Ishikawa (cell line): ENCODE measurements around the gene GORASP1.

Experiments
- CEBPB ChIP-seq: IDR thresholded peaks from 2 replicates; pipeline ENCODE4 v1.6.1; 2012
- CREB1 ChIP-seq: IDR thresholded peaks from 2 replicates; pipeline ENCODE4 v1.6.1; 2012; ENCODE audit warnings: low read depth
- EGR1 ChIP-seq: IDR thresholded peaks from 2 replicates; pipeline ENCODE4 v1.6.1; 2012
- EP300 ChIP-seq: IDR thresholded peaks from 2 replicates; pipeline ENCODE4 v1.6.1; 2012; ENCODE audit warnings: borderline replicate concordance
- FOXM1 ChIP-seq: IDR thresholded peaks from 2 replicates; pipeline ENCODE4 v1.6.1; 2012; ENCODE audit warnings: low read depth, borderline replicate concordance
- MAX ChIP-seq: IDR thresholded peaks from 2 replicates; pipeline ENCODE4 v1.6.1; 2012
- NFIC ChIP-seq: IDR thresholded peaks from 2 replicates; pipeline ENCODE4 v1.6.1; 2012
- RAD21 ChIP-seq: IDR thresholded peaks from 2 replicates; pipeline ENCODE4 v1.6.1; 2012; ENCODE audit warnings: low read depth
- REST ChIP-seq: IDR thresholded peaks from 2 replicates; pipeline ENCODE4 v1.6.1; 2012; ENCODE audit warnings: low read depth, mild to moderate bottlenecking
- TAF1 ChIP-seq: IDR thresholded peaks from 2 replicates; pipeline ENCODE4 v1.6.1; 2012; ENCODE audit warnings: low read depth, mild to moderate bottlenecking
- TCF12 ChIP-seq: IDR thresholded peaks from 2 replicates; pipeline ENCODE4 v1.6.1; 2012; ENCODE audit warnings: low read depth
- TEAD4 ChIP-seq: IDR thresholded peaks from 2 replicates; pipeline ENCODE4 v1.6.1; 2012
- USF1 ChIP-seq: IDR thresholded peaks from 2 replicates; pipeline ENCODE4 v1.6.1; 2012
- YY1 ChIP-seq: IDR thresholded peaks from 2 replicates; pipeline ENCODE4 v1.6.1; 2012; ENCODE audit warnings: low read depth
- ZBTB7A ChIP-seq: IDR thresholded peaks from 2 replicates; pipeline ENCODE4 v1.6.1; 2012; ENCODE audit warnings: low read depth

The GORASP1 gene

GRCh38 chr3:39136533-39137434 lies 29.4 kb upstream of the GORASP1 start:
- TF ChIP-seq TCF12 (no peak), YY1 (no peak), TEAD4 (no peak), FOXM1 (no peak), EGR1 (no peak), MAX (no peak), CEBPB (no peak), EP300 (no peak), USF1 (no peak), RAD21 (no peak), ZBTB7A (no peak), REST (no peak), TAF1 (no peak), NFIC (no peak), CREB1 (no peak)

GRCh38 chr3:39135170-39135805 lies 27.9 kb upstream of the GORASP1 start:
- TF ChIP-seq MAX (no peak), CEBPB (no peak), TCF12 (no peak), FOXM1 (no peak), YY1 (no peak), ZBTB7A (no peak), EGR1 (no peak), TAF1 (no peak), CREB1 (no peak), USF1 (no peak), EP300 (no peak), RAD21 (no peak), TEAD4 (no peak), REST (no peak), NFIC (no peak)

- TF ChIP-seq TCF12 (no peak), TEAD4 (no peak), TAF1 (no peak), CEBPB (no peak), YY1 (no peak), USF1 (no peak), NFIC (no peak), FOXM1 (no peak), CREB1 (no peak), EP300 (no peak), EGR1 (no peak), RAD21 (no peak), MAX (no peak), ZBTB7A (no peak)
These were observed 26.9 kb upstream of the GORASP1 start for GRCh38 chr3:39134305-39134704.

GRCh38 chr3:39133822-39134221 lies 26.4 kb upstream of the GORASP1 start:
- TF ChIP-seq RAD21, result no peak
- no peak for TF ChIP-seq TAF1
- TF ChIP-seq TCF12, result no peak
- no peak for TF ChIP-seq TEAD4
- TF ChIP-seq CEBPB, result no peak
- no peak for TF ChIP-seq CREB1
- TF ChIP-seq ZBTB7A, result no peak
- no peak for TF ChIP-seq FOXM1
- no peak for TF ChIP-seq NFIC
- no peak for TF ChIP-seq EGR1
- TF ChIP-seq USF1, result no peak
- no peak for TF ChIP-seq EP300
- TF ChIP-seq MAX, result no peak
- no peak for TF ChIP-seq YY1
- TF ChIP-seq REST, result no peak
